ENCODE measurements around the gene SAXO1.
"Not testable (repeated sequence)": the region's sequence is repeated elsewhere in the genome, so short reads cannot be mapped to it uniquely, and the experiment has no call there.

The SAXO1 gene

GRCh38 chr9:19033015-19033414 is at the start of gene SAXO1:
TSS of gene SAXO1 (minus strand) at chr9:19033209. CDS start at chr9:19032908, 301 bp downstream.
- no peak for DNase-seq (ENCODE audit: low read depth)
- no peak within 1 kb of the TSS for H3K4me3 ChIP-seq (ENCODE audit: low read depth, low read length)

- no peak overlapping the region for H3K4me3 ChIP-seq (ENCODE audit: low read depth, low read length)
- DNase-seq (ENCODE audit: low read depth), result no peak
Measured at GRCh38 chr9:19074836-19075235, 41.8 kb upstream of the SAXO1 start.

- DNase-seq (ENCODE audit: low read depth), result no peak
- H3K4me3 ChIP-seq (ENCODE audit: low read depth, low read length), result no peak overlapping the region
Measured at GRCh38 chr9:19074229-19074628, 41.2 kb upstream of the SAXO1 start.

- no peak overlapping the region for H3K4me3 ChIP-seq (ENCODE audit: low read depth, low read length)
- DNase-seq (ENCODE audit: low read depth), result no peak
Measured at GRCh38 chr9:19057033-19057432, 24.0 kb upstream of the SAXO1 start.

- H3K4me3 ChIP-seq (ENCODE audit: low read depth, low read length), result peak overlapping the region; percentile 85
- no peak for DNase-seq (ENCODE audit: low read depth)
Measured at GRCh38 chr9:19050637-19051591, 17.9 kb upstream of the SAXO1 start.

- no peak for DNase-seq (ENCODE audit: low read depth)
Measured at GRCh38 chr9:19049917-19050636, 17.1 kb upstream of the SAXO1 start.

GRCh38 chr9:19048966-19049916 is 16.2 kb upstream of the SAXO1 start, which contains the start of gene RRAGA:
TSS of gene RRAGA (plus strand) at chr9:19049427. CDS start at chr9:19049660, 233 bp downstream.
- peak; percentile 87 for DNase-seq (ENCODE audit: low read depth)
- peak within 1 kb of the TSS; percentile 85 for H3K4me3 ChIP-seq (ENCODE audit: low read depth, low read length)

More at GRCh38 chr9:19049917-19050636, 17.1 kb upstream of the SAXO1 start:
- peak overlapping the region; percentile 85 for H3K4me3 ChIP-seq (ENCODE audit: low read depth, low read length)

GRCh38 chr9:19036611-19037010 is 3.6 kb upstream of the SAXO1 start:
- H3K4me3 ChIP-seq (ENCODE audit: low read depth, low read length), result no peak overlapping the region
- DNase-seq (ENCODE audit: low read depth), result no peak

- H3K4me3 ChIP-seq (ENCODE audit: low read depth, low read length), result no peak overlapping the region
- DNase-seq (ENCODE audit: low read depth), result no peak
Measured at GRCh38 chr9:19032406-19032805, 603 bp downstream of the SAXO1 start.

- no peak overlapping the region for H3K4me3 ChIP-seq (ENCODE audit: low read depth, low read length)
- no peak for DNase-seq (ENCODE audit: low read depth)
Measured at GRCh38 chr9:19030899-19031298, 2.1 kb downstream of the SAXO1 start.

GRCh38 chr9:19028835-19029451 is 4.1 kb downstream of the SAXO1 start:
- H3K4me3 ChIP-seq (ENCODE audit: low read depth, low read length), result no peak overlapping the region
- DNase-seq (ENCODE audit: low read depth), result no peak

- no peak for DNase-seq (ENCODE audit: low read depth)
Measured at GRCh38 chr9:19027825-19028224, 5.2 kb downstream of the SAXO1 start.

GRCh38 chr9:19026375-19026774 is 6.6 kb downstream of the SAXO1 start:
- H3K4me3 ChIP-seq (ENCODE audit: low read depth, low read length), result no peak overlapping the region
- no peak for DNase-seq (ENCODE audit: low read depth)

More at GRCh38 chr9:19027825-19028224, 5.2 kb downstream of the SAXO1 start:
- H3K4me3 ChIP-seq (ENCODE audit: low read depth, low read length), result no peak overlapping the region

- H3K4me3 ChIP-seq (ENCODE audit: low read depth, low read length), result no peak overlapping the region
- no peak for DNase-seq (ENCODE audit: low read depth)
Measured at GRCh38 chr9:19023078-19023477, 9.9 kb downstream of the SAXO1 start.

GRCh38 chr9:19022206-19022605 is 10.8 kb downstream of the SAXO1 start:
- no peak for DNase-seq (ENCODE audit: low read depth)

GRCh38 chr9:19021649-19022048 is 11.4 kb downstream of the SAXO1 start:
- not testable (repeated sequence) for DNase-seq (ENCODE audit: low read depth); H3K4me3 ChIP-seq (ENCODE audit: low read depth, low read length)

More at GRCh38 chr9:19022206-19022605, 10.8 kb downstream of the SAXO1 start:
- H3K4me3 ChIP-seq (ENCODE audit: low read depth, low read length), result no peak overlapping the region

- DNase-seq (ENCODE audit: low read depth), result no peak
- H3K4me3 ChIP-seq (ENCODE audit: low read depth, low read length), result no peak overlapping the region
Measured at GRCh38 chr9:19020886-19021455, 12.0 kb downstream of the SAXO1 start.

GRCh38 chr9:19018201-19018600 is 14.8 kb downstream of the SAXO1 start:
- H3K4me3 ChIP-seq (ENCODE audit: low read depth, low read length), result no peak overlapping the region
- DNase-seq (ENCODE audit: low read depth), result no peak

Data from skeletal muscle cell (primary cell).